Stomach (tissue), 4 donors: ENCODE data around the gene KLK8.

Experiments used
- EP300 ChIP-seq: sonication (generic); formaldehyde crosslinking; IDR thresholded peaks from one replicate; pipeline ENCODE4 v1.6.1; 2017; ENCODE audit warnings: antibody characterized with exemption
- POLR2A ChIP-seq, 4 donors: fragments of 450-650 bp; IDR thresholded peaks; one replicate each; pipeline ENCODE4 v1.6.1; 2016; ENCODE audit warnings: antibody characterized with exemption in 4 of 4, control low read depth in 2 of 4, mild to moderate bottlenecking in 1 of 4, moderate library complexity in 1 of 4
- POLR2AphosphoS5 ChIP-seq, 3 donors: sonication (generic); formaldehyde crosslinking; IDR thresholded peaks; one replicate each; pipeline ENCODE4 v1.6.1; 2016; ENCODE audit warnings: antibody characterized with exemption in 3 of 3
- TF ChIP-seq, protein P1 (sequence below), 7 experiments: fragments of 450-650 bp in 4 of 7; fragments of 200-600 bp in 3 of 7; sonication (generic) in 3 of 7; IDR thresholded peaks; one replicate each; pipeline ENCODE4 v1.5.1; 2016 to 2019; ENCODE audit warnings: antibody characterized with exemption in 7 of 7, control low read depth in 2 of 7, mild to moderate bottlenecking in 1 of 7

GRCh38 chr19:51001515-51001914 lies at the start of gene KLK8:
- TF ChIP-seq EP300 (no peak), POLR2AphosphoS5 (IDR thresholded peaks at IDR 0.05) (no peak), POLR2A (IDR thresholded peaks at IDR 0.05) (no peak)
- TF ChIP-seq, protein P1, sequence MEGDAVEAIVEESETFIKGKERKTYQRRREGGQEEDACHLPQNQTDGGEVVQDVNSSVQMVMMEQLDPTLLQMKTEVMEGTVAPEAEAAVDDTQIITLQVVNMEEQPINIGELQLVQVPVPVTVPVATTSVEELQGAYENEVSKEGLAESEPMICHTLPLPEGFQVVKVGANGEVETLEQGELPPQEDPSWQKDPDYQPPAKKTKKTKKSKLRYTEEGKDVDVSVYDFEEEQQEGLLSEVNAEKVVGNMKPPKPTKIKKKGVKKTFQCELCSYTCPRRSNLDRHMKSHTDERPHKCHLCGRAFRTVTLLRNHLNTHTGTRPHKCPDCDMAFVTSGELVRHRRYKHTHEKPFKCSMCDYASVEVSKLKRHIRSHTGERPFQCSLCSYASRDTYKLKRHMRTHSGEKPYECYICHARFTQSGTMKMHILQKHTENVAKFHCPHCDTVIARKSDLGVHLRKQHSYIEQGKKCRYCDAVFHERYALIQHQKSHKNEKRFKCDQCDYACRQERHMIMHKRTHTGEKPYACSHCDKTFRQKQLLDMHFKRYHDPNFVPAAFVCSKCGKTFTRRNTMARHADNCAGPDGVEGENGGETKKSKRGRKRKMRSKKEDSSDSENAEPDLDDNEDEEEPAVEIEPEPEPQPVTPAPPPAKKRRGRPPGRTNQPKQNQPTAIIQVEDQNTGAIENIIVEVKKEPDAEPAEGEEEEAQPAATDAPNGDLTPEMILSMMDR (IDR thresholded peaks at IDR 0.05), result no peak
